Activated B cell treated with CpG ODN at 0.5 μM for 24 hours (primary cell): Measurements from ENCODE around the gene GPR55. TPM values are rescaled to one million over a fixed set of nuclear protein-coding genes. Genes with fewer than 3 reads are reported as not detected.

Experiments used
- ATAC-seq: fragments of 200-7000 bp; cut with Tn5 transposase; one replicate; pipeline ENCODE4 v1.10.0; 2021; ENCODE audit warnings: low read depth, mild to moderate bottlenecking, moderate library complexity
- CTCF ChIA-PET: fragments of 350-600 bp; sonication (Branson Sonifier 250); formaldehyde crosslinking; loops from one replicate; lab custom pipeline; 2021; ENCODE audit warnings: antibody characterized with exemption; lab: Charles Lee
- POLR2A ChIA-PET: fragments of 350-600 bp; sonication (Branson Sonifier 250); formaldehyde crosslinking; loops from one replicate; lab custom pipeline; 2021; ENCODE audit warnings: antibody characterized with exemption; lab: Charles Lee
- DNase-seq: peaks from one replicate; pipeline ENCODE4 v3.0.0; 2022
- H3K27ac Mint-ChIP-seq: one replicate; pipeline ENCODE4 v1.8.0; 2020; ENCODE audit warnings: mixed read lengths
- H3K27me3 Mint-ChIP-seq: one replicate; pipeline ENCODE4 v1.8.0; 2021; ENCODE audit warnings: mixed read lengths
- H3K36me3 Mint-ChIP-seq: one replicate; pipeline ENCODE4 v1.8.0; 2021; ENCODE audit warnings: low read depth, mixed read lengths
- H3K4me1 Mint-ChIP-seq: one replicate; pipeline ENCODE4 v1.8.0; 2021; ENCODE audit warnings: mixed read lengths
- H3K4me3 Mint-ChIP-seq: one replicate; pipeline ENCODE4 v1.8.0; 2020; ENCODE audit warnings: mild to moderate bottlenecking, mixed read lengths
- H3K9me3 Mint-ChIP-seq: one replicate; pipeline ENCODE4 v1.8.0; 2020; ENCODE audit warnings: mixed read lengths
- CTCF ChIP-seq: fragments of 200-600 bp; IDR thresholded peaks from one replicate; pipeline ENCODE4 v1.8.0; 2022; ENCODE audit warnings: antibody characterized with exemption, mild to moderate bottlenecking
- intact Hi-C: fragments of 100-400 bp; cut with micrococcal nuclease; formaldehyde crosslinking; loops from one replicate; pipeline ENCODE4 v1.15.1; 2024
- total RNA-seq: library from RNA; stranded (reverse); gene quantifications from 2 replicates; pipeline ENCODE4 v1.2.3, GENCODE V29; 2022

The GPR55 gene
- total RNA-seq: 4.5 and 6.3 TPM in 2 replicates

DNA sequence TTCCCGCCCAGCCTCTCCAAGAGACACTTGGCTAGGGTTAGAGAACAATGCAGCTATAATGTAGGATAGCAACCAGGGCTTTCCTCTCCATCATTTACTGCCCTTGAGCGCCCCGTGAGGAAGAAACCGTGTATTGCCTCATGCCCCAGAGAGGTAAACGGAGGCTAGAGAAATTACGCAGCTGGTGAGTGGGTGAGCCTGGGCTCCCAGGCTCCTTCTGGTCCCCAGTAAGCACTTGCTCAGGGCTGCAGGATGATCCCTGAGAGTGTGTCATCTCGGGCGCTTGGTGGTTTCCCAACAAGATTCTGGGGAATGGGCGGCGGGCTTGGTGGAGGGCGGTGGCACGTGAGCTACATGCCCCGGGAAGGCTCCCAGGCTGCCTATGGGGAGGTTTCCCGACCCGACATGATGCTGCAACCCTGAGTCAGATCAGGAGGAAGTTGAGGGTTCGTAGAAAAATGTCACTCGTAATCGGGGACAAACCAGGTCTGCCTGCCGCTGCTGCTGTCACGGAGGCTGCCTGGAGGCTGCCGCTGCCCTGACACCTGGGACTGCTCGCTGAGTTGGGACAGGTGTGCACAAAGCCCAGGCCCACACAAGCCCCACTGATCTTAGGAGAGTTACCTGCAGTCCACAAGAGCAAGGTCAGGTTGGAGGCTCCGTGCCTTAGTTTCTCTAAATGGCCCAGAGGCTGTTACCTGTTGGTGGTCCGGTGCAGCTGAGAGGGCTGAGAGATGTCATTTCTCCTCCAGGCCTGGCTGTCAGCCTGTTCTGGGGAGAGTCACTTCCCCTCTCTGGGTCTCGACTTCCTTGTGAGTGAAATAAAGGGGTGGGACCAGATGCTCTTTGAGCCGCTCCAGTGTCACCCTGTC, at the start of gene GPR55:
Gene GPR55 (minus strand): TSS at position 773 of the 872 bp plus-strand sequence. CDS start 14,280 bp downstream, outside the sequence.
- peak within 1 kb of the TSS; percentile 80 for H3K4me3 Mint-ChIP-seq
- H3K27ac Mint-ChIP-seq: peak within 1 kb of the TSS; percentile 79
- POLR2A ChIA-PET: interaction anchor here (0.9 to 1.7 kb wide), 3 partner anchors 33 to 60 kb away, joined by 3 to 11 read pairs (median 5); no protein-coding TSS in a partner anchor
- ATAC-seq: peak; percentile 81
- H3K36me3 Mint-ChIP-seq: no peaks in the 10 kb centered on the region
- H3K9me3 Mint-ChIP-seq: no peaks in the 10 kb centered on the region
- CTCF ChIA-PET: interaction anchor here (0.8 to 2.7 kb wide), 5 partner anchors 12 to 100 kb away, joined by 3 to 17 read pairs (median 3); no protein-coding TSS in a partner anchor
- peaks cover 40% of the 10 kb centered on the region for H3K4me1 Mint-ChIP-seq
- H3K27me3 Mint-ChIP-seq: no peaks in the 10 kb centered on the region
- no peak for TF ChIP-seq CTCF
- peak; percentile 18 for DNase-seq
- intact Hi-C loops: loop anchor here (1.0 to 2.0 kb wide), 3 partner anchors 19 to 50 kb away; no protein-coding TSS in a partner anchor

DNA sequence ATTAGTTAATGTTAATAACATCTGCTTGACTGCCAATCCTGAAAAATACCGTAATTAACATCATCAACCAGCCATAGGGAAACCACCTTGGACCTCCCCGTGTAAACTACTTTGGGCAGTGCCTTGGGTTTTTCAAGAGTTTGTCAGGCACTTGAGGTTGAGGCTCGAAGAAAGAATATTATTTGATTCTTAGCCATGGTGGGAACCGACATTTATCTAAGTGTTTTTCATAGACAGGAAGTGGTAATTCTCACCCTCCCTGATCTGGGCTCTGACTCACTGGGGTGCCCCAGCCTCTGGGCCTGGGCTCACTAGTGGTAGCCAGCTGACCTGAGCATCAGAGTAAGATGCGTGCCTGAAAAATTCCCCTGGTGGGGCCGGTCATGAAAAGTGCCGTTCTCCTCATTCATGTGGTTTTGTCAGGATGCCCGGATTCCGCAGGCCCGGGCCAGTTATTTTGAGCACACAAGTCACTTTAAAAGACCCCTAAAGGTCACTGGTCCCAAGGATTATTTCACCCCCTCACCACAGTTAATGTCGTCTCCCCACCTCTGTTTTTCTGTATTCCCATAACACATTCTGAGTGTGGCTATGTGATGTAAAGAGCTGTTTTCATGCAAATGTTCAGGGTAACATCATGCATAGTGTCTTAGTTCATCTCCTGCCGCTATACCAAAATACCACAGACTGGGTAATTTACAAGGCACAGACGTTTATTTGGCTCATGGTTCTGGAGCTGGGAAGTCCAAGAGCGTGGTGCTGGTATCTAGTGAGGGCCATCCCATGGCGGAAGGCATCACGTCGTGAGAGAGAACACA, 49.3 kb upstream of the GPR55 start:
- H3K9me3 Mint-ChIP-seq: no peaks in the 10 kb centered on the region

GRCh38 chr2:230972046-230972445, 47.0 kb upstream of the GPR55 start:
- POLR2A ChIA-PET: interaction anchor here (0.7 kb wide), 1 partner anchor 117 kb away, joined by 4 read pairs; no protein-coding TSS in a partner anchor
- H3K36me3 Mint-ChIP-seq: no peaks in the 10 kb centered on the region
- TF ChIP-seq CTCF: no peak
- H3K27ac Mint-ChIP-seq: no peak overlapping the region
- peaks cover 2% of the 10 kb centered on the region for H3K27me3 Mint-ChIP-seq
- no peak for ATAC-seq
- H3K9me3 Mint-ChIP-seq: no peaks in the 10 kb centered on the region
- intact Hi-C loops: no loop called here
- CTCF ChIA-PET: no interaction called here
- peaks cover 38% of the 10 kb centered on the region for H3K4me1 Mint-ChIP-seq
- no peak for DNase-seq
- no peak overlapping the region for H3K4me3 Mint-ChIP-seq

More for the DNA sequence above, 49.3 kb upstream of the GPR55 start:
- H3K36me3 Mint-ChIP-seq: no peaks in the 10 kb centered on the region
- TF ChIP-seq CTCF: no peak
- DNase-seq (peak; percentile 43), ATAC-seq (peak; percentile 88)
- peaks cover 2% of the 10 kb centered on the region for H3K27me3 Mint-ChIP-seq
- intact Hi-C loops: loop anchor here (1.0 to 2.0 kb wide), 3 partner anchors 17 to 50 kb away; partner anchors contain the start of gene GPR55
- peak overlapping the region; percentile 60 for H3K4me3 Mint-ChIP-seq
- ChIA-PET CTCF (interaction anchor here (0.8 to 2.3 kb wide), 3 partner anchors 10 to 150 kb away, joined by 4 to 15 read pairs (median 5); no protein-coding TSS in a partner anchor), POLR2A (interaction anchor here (0.9 to 3.2 kb wide), 5 partner anchors 11 to 101 kb away, joined by 4 to 42 read pairs (median 5); partner anchors contain the start of gene GPR55)
- H3K4me1 Mint-ChIP-seq: peaks cover 44% of the 10 kb centered on the region
- peak overlapping the region; percentile 92 for H3K27ac Mint-ChIP-seq

DNA sequence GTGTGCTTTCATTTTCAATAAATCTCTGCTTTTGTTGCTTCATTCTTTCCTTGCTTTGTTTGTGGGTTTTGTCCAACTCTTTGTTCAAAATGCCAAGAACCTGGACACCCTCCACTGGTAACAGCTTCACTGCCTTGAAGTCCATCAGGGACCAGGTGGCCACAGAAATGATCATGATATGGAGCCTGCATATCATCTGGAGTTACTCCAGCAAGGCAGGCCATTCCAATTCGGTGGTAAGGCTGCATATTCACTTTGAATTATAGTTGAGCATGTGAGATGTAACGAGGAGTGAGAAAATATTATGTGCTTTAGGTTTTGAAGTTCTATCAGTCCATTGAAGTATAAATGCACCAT, 44.6 kb upstream of the GPR55 start:
- no peaks in the 10 kb centered on the region for H3K27me3 Mint-ChIP-seq
- H3K36me3 Mint-ChIP-seq: no peaks in the 10 kb centered on the region
- POLR2A ChIA-PET: interaction anchor here (0.6 to 0.7 kb wide), 2 partner anchors 16 to 150 kb away, joined by 3 read pairs; no protein-coding TSS in a partner anchor
- peaks cover 18% of the 10 kb centered on the region for H3K4me1 Mint-ChIP-seq
- TF ChIP-seq CTCF: no peak
- H3K9me3 Mint-ChIP-seq: no peaks in the 10 kb centered on the region
- DNase-seq (no peak), ATAC-seq (no peak)
- peak overlapping the region; percentile 68 for H3K4me3 Mint-ChIP-seq
- CTCF ChIA-PET: no interaction called here
- H3K27ac Mint-ChIP-seq: no peak overlapping the region
- intact Hi-C loops: no loop called here
